Measurements from ENCODE around the gene IFIT1B. TPM values are rescaled to one million over a fixed set of nuclear protein-coding genes. Genes with fewer than 3 reads are reported as not detected.
A peak's percentile ranks its signal among the peaks of the same experiment; 100 is the strongest.

IFIT1B gene
- total and polyA plus RNA-seq, 4 donors = 0.21 to 3.7 TPM; not detected in 2

GRCh38 chr10:89346405-89347254, 31.2 kb upstream of the IFIT1B start:
- TF ChIP-seq CTCF (IDR thresholded peaks at IDR 0.05; ENCODE audit: control extremely low read depth, extremely low read depth) = no peak
- Histone ChIP-seq H3K36me3 (ENCODE audit: control insufficient read depth in 4 of 4, insufficient read depth in 4 of 4, low read length in 4 of 4) (no peaks in the 10 kb centered on the region), H3K9me3 (ENCODE audit: control insufficient read depth in 4 of 4, insufficient read depth in 3 of 4, low read length in 3 of 4) (no peaks in the 10 kb centered on the region), H3K27me3 (ENCODE audit: control insufficient read depth in 3 of 3, insufficient read depth in 3 of 3, low read length in 2 of 3) (no peaks in the 10 kb centered on the region), H3K4me1 (ENCODE audit: control insufficient read depth in 5 of 5, insufficient read depth in 5 of 5, low read length in 5 of 5) (peaks cover 7 to 44% (median 24%) of the 10 kb centered on the region in 5 donors), H3K4me3 (no peak overlapping the region), H3K27ac (ENCODE audit: low read depth in 1 of 2, low read length in 1 of 2) (peak overlapping the region; percentile 26 to 85), H3K9ac (ENCODE audit: insufficient read depth in 1 of 2, low read length in 2 of 2) (no peak overlapping the region)
- 40 to 46% methylated on average over 4 of the region's 4 CpGs for WGBS, 2 donors
- ATAC-seq (ENCODE audit: insufficient read depth, low FRiP score) = peak; percentile 29
- peak in 2 of 3 donors; percentile 61 to 71 for DNase-seq

- no peaks in the 10 kb centered on the region for H3K36me3 ChIP-seq (ENCODE audit: control insufficient read depth in 4 of 4, insufficient read depth in 4 of 4, low read length in 4 of 4)
- ATAC-seq (ENCODE audit: insufficient read depth, low FRiP score) = no peak
- H3K9ac ChIP-seq (ENCODE audit: insufficient read depth in 1 of 2, low read length in 2 of 2) = peak overlapping the region in 1 of 2 donors; percentile 3
- no peaks in the 10 kb centered on the region for H3K27me3 ChIP-seq (ENCODE audit: control insufficient read depth in 3 of 3, insufficient read depth in 3 of 3, low read length in 2 of 3)
- DNase-seq = peak in 1 of 3 donors; percentile 67
- no peak for TF ChIP-seq CTCF (IDR thresholded peaks at IDR 0.05; ENCODE audit: control extremely low read depth, extremely low read depth)
- H3K4me3 ChIP-seq = no peak overlapping the region
- WGBS, 2 donors = 67 to 74% methylated on average over 7 of the region's 7 CpGs
- H3K27ac ChIP-seq (ENCODE audit: low read depth in 1 of 2, low read length in 1 of 2) = peak overlapping the region; percentile 23 to 52
- H3K4me1 ChIP-seq (ENCODE audit: control insufficient read depth in 5 of 5, insufficient read depth in 5 of 5, low read length in 5 of 5) = peaks cover 8 to 55% (median 32%) of the 10 kb centered on the region in 5 donors
- no peaks in the 10 kb centered on the region for H3K9me3 ChIP-seq (ENCODE audit: control insufficient read depth in 4 of 4, insufficient read depth in 3 of 4, low read length in 3 of 4)
Observed at GRCh38 chr10:89347701-89348457, 30.0 kb upstream of the IFIT1B start.

DNA sequence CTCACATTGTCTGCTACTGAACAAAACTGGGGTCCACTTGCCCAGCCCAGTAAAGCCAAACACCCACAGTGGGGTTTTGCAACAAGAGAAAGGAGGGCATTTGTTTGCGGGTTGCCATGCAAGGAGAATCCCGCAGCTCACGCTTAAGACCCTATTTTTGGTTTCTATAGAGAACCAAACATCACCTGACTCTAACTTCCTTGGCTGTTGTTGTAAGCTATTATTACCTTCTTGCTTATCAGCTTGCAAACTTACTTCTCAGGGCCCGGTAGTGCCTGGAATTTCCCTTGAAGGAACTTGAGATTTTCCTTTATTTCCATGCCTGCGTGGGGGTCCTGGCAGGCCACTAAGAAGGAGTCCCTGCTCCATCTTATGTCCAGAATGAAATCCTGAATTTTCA, 29.4 kb upstream of the IFIT1B start:
- ATAC-seq (ENCODE audit: insufficient read depth, low FRiP score) (no peak), DNase-seq (no peak)
- Histone ChIP-seq H3K4me1 (ENCODE audit: control insufficient read depth in 5 of 5, insufficient read depth in 5 of 5, low read length in 5 of 5) (peaks cover 7 to 55% (median 32%) of the 10 kb centered on the region in 5 donors), H3K9ac (ENCODE audit: insufficient read depth in 1 of 2, low read length in 2 of 2) (no peak overlapping the region), H3K4me3 (no peak overlapping the region), H3K36me3 (ENCODE audit: control insufficient read depth in 4 of 4, insufficient read depth in 4 of 4, low read length in 4 of 4) (no peaks in the 10 kb centered on the region), H3K27me3 (ENCODE audit: control insufficient read depth in 3 of 3, insufficient read depth in 3 of 3, low read length in 2 of 3) (no peaks in the 10 kb centered on the region), H3K27ac (ENCODE audit: low read depth in 1 of 2, low read length in 1 of 2) (peak overlapping the region in 1 of 2 donors; percentile 23), H3K9me3 (ENCODE audit: control insufficient read depth in 4 of 4, insufficient read depth in 3 of 4, low read length in 3 of 4) (no peaks in the 10 kb centered on the region)
- no peak for TF ChIP-seq CTCF (IDR thresholded peaks at IDR 0.05; ENCODE audit: control extremely low read depth, extremely low read depth)
- 58% methylated on average over 5 of the region's 5 CpGs for WGBS, 2 donors

Data from lung (tissue), 12 donors.